Kidney tubule cell (primary cell): ENCODE data around the gene UGT2B10.
A peak's percentile ranks its signal among the peaks of the same experiment; 100 is the strongest.
"Not testable (repeated sequence)": the region's sequence is repeated elsewhere in the genome, so short reads cannot be mapped to it uniquely, and the experiment has no call there.

Source experiments
- DNase-seq: peaks from one replicate; pipeline ENCODE4 v3.0.0-alpha.2; 2018; ENCODE audit warnings: low spot score

UGT2B10 gene

DNA sequence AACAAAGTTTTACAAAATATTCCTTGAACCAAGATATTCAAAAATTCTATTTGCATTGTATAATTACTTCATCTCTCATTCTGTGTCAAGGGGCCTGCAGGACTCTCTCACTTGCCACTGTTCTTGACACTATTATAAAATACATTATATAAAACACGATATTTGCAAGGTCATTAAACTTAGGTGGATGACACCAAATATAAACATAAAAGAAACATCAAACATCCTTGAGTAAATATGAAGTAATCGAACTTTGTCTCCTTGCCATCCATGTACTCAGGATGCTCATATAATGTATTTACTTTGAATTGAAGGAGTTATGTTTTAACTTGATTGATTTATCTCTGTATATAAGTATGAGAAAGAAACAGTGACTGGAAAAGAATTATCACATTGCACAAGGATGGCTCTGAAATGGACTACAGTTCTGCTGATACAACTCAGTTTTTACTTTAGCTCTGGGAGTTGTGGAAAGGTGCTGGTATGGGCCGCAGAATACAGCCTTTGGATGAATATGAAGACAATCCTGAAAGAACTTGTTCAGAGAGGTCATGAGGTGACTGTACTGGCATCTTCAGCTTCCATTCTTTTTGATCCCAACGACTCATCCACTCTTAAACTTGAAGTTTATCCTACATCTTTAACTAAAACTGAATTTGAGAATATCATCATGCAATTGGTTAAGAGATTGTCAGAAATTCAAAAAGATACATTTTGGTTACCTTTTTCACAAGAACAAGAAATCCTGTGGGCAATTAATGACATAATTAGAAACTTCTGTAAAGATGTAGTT, at the start of gene UGT2B10:
Gene UGT2B10, plus strand, starts transcription at position 378 of the 793 bp plus-strand sequence. Its CDS starts 26 bp downstream, at position 404.
- not testable (repeated sequence) for DNase-seq

DNA sequence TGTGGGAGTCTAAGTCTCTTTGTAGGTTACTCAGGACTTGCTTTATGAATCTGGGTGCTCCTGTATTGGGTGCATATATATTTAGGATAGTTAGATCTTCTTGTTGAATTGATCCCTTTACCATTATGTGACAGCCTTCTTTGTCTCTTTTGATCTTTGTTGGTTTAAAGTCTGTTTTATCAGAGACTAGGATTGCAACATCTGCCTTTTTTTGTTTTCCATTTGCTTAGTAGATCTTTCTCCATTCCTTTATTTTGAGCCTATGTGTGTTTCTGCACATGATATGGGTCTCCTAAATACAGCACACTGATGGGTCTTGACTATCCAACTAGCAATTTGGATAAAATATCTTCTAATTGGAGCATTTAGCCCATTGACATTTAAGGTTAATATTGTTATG, 44.0 kb upstream of the UGT2B10 start:
- DNase-seq, result not testable (repeated sequence)

DNA sequence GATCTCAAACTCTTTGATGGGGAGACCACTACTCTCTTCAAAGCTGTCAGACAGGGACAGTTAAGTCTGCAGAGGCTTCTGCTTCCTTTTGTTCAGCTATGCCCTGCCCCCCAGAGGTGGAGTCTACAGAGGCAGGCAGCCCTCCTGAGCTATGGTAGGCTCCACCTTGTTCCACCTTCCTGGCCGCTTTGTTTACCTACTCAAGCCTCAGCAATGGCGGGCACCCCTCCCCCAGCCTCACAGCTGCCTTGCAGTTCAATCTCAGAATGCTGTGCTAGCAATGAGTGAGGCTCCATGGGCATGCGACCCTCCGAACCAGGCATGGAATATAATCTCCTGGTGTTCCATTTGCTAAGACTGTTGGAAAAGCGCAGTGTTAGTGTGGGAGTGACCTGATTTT, 42.1 kb upstream of the UGT2B10 start:
- no peak for DNase-seq

DNA sequence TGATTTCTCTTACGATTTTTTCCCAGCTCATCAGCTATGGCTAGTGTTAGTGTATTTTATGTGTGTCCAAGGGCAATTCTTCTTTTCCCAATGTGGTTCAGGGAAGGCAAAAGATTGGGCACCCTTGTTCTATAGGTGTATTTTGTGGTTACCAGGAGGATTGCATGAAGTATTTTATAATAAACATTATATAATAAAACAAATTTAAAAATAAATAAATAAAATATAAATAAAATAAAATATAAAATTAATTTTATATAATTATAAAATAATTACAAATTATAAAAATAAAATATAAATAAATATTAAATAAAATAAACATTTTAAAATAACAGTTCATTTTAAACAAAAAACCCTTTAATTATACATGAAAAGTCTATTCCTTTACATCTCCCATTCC, 35.6 kb upstream of the UGT2B10 start:
- DNase-seq, result no peak

DNA sequence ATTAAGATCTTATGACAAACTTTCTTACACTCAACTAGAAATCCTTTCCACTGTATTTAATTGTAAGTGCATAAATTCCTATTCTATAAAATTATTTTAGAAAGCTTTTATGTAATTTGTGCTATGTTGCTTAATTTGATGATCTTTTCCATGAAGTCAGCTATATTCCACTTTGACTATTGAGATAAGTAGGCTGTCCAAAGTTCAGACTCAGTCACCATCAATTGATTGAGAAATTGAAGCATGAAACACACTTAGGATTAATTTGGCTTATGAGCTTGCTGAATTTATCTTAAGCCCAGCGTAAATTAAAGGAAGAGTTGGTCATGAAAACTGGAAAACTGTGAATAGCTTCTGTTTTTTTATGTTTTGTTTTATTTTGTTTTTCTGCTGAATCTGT, 18.7 kb upstream of the UGT2B10 start:
- DNase-seq, result no peak

DNA sequence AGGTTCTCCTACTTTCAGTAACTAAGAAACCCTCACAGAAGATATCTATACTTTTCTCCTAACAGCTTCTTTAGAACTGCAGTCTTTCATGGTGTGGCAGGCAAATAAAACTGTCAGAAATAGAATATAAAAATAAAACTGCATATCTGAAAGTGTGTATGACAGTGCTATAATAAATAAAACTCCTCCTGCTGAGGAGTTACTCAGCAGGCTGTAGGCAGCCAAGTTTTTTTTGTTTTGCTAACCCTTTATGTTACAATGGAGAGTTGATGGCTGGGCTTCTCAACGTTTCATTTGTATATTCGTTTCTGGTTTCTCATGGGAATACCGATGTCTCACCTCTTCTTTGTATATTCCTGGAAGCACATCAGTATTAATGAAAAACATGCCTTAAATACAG, 18.2 kb upstream of the UGT2B10 start:
- no peak for DNase-seq

DNA sequence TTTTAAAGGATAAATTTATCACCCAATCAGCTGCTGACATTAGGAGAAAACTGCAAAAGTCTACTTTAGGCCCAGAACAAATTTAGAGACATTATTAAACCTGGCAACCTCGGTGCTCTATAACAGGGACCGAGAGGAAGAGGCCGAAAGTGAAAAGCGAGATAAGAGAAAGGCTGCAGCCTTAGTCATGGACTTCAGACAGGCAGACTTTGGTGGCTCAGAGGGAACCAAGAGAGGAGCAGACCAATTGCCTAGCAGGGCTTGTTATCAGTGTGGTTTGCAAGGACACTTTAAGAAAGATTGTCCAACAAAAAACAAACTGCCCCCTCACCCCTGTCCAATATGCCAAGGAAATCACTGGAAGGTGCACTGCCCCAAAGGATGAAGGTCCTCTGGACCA, 12.8 kb upstream of the UGT2B10 start:
- DNase-seq, result no peak

DNA sequence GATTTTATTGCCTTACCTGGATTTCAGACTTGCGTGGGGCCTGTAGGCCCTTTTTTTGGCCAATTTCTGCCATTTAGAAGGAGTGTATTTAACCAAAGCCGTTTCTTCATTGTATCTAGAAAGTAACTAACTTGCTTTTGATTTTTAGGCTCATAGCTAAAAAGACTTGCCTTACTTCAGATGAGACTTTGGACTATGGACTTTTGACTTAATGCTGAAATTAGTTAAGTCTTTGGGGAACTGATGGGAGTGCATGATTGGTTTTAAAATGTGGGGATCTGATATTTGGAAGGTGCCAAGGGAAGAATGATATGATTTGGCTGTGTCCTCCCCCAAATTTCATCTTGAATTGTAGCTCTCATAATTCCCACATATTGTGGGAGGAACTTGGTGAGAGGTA, 7.7 kb upstream of the UGT2B10 start:
- no peak for DNase-seq

DNA sequence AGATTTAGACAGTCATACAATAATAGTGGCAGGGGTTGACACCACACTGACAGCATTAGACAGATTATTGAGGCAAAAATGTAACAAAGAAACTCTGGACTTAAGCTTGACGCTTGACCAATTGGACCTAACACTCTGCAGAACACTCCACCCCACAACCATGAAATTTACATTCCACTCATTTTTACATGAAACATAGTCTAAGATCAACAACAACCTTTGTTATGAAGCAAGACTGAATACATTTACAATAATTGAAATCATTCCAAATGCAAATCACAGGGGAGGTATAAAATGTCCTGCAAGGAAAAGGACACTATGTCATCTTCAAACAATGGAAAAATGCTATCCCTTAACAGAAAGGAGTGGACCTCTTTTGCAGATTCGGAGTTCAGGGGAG, 4.9 kb upstream of the UGT2B10 start:
- DNase-seq, result no peak

DNA sequence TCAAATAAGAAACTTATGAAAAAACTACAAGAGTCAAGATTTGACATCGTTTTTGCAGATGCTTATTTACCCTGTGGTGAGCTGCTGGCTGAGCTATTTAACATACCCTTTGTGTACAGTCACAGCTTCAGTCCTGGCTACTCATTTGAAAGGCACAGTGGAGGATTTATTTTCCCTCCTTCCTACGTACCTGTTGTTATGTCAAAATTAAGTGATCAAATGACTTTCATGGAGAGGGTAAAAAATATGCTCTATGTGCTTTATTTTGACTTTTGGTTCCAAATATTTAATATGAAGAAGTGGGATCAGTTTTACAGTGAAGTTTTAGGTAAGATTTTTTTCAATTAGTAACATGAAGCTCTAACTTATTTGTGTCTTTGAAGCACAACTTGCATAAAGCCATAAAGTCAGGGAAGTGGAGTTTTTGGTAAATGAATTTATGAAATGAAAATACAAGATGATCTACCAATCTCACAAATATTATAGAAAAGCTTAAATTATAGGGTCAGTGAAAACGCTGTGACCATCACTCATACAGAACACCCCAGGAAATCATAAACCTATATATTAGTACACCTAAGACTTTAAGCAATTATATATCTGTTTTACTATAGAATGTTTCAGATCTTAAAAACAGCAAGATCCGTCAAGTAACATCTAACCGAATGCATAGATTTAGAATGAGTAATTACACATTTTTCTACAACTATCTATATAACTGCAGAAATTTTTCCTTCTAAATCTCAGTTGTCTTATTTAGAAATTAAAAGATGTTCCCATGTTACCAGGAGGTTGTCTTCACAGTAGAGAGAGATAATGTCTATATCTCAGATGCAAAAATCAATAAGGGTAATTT, 844 bp downstream of the UGT2B10 start:
- DNase-seq, result not testable (repeated sequence)

DNA sequence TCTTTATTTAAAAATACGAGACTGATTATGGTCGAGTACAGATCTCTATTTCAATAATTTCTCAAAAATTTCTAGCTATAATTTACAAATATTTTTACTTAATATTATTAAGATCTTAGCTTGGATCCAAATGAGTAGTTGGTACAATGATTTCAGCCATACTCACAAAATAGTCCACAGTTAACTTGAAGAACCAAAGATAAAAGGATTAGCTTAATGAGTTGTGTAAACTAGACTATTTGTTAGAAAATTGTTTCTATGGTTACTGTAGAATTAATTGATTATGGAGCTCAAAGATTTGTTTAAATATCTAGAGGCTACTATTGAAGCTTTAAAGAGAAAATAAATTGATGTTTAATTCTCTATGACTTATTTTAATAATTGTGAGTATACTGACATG, 1.6 kb downstream of the UGT2B10 start:
- no peak for DNase-seq

DNA sequence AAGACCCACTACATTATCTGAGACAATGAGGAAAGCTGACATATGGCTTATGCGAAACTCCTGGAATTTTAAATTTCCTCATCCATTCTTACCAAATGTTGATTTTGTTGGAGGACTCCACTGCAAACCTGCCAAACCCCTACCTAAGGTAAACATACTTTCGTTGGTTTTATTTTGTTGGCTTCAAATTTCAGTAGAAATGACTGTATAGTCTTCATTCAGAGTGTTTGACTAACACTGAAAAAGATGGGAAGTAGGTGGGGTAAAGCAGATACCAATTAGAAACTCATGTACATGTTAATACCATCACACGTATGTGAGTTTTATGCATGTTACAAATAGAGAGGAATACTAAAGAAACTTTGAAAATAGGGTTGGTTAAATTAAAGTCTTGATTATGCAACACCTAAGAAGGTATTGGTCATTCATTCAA, 2.3 kb downstream of the UGT2B10 start:
- not testable (repeated sequence) for DNase-seq

DNA sequence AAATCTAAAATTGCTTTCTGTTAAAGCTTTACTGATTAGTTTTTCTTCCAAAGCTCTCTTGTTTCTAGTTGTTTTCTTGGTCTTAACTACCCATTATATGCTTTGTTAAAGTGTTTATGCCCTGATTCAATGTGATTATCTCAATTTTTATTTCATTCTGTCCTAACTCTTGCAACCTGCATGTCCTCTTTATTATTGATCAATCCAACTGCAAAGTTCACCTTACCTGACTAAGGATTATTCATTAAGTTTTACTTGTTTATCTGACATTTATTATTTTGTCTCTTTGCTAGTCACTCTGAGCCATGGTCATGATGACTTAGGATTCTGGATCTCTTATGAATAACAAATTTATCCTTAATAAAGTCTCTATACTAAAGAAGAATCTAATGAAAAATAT, 15.8 kb downstream of the UGT2B10 start:
- DNase-seq, result no peak

DNA sequence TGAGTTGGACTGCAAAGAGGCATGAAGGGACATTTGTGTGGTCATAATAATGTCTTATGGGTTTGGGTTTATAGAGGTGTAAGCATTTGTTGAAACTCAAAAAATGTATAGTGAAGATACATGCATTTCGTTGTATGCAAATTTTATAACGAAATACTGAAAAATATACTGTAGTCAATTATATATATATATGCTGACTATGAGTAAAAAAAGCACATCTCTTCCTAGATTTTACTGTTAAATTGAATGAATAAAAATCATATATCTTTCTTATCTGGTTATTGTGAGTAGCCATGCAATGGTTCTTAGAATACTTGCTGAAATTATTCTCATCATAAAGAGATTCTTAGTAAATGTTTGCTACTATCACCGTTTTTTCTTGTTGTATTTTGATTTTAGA, 34.5 kb downstream of the UGT2B10 start:
- no peak for DNase-seq

DNA sequence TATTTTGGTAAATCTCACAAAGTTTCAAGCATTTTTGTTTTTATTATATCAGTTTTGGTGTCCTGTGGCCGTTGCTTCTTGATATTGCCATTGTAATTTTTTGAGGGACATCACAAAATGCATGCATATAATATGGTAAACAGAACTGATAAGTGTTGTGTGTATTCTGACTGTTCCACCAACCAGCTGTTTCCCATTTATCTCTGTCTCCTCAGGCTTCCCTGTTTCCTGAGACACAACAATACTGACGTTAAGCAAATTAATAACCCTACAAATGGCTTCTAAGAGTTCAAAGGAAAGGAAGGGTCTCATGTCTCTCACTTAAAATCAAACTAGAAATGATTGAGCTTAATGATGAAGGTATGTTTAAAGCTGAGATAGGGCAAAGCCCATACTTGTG, 40.0 kb downstream of the UGT2B10 start:
- DNase-seq, result no peak

DNA sequence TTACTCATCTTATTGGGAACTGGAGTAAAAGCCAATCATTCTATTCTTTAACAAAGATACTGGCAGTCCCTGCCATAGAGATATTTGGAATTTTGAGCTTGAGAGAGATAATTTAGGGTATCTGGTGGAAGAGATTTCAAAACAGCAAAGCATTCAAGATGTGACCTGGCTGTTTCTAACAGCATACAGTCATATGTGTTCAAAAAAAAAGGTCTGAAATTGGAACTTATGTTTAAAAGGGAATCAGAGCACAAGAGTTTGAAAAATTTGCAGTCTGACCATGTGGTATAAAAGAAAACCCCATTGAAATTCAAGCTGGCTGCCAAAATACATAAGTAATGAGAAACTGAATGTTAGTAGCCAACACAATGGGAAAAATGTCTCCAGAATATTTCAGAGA, 42.2 kb downstream of the UGT2B10 start:
- no peak for DNase-seq

DNA sequence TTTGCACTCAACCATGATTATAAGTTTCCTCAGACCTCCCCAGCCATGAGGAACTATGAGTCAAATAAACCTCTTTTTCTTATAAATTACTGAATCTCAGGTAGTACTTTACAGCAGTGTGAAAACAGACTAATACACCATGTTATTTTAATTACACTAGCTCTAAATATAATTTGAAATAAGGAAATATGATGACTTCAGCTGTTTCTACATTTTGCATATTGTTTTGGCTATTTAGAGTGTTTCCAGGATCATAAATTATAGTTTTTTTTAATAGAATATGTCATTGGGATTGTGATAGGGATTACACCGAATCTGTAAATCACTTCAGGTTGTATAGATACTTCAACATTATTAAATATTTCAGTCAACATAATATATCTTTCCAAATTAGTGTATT, 43.9 kb downstream of the UGT2B10 start:
- no peak for DNase-seq

DNA sequence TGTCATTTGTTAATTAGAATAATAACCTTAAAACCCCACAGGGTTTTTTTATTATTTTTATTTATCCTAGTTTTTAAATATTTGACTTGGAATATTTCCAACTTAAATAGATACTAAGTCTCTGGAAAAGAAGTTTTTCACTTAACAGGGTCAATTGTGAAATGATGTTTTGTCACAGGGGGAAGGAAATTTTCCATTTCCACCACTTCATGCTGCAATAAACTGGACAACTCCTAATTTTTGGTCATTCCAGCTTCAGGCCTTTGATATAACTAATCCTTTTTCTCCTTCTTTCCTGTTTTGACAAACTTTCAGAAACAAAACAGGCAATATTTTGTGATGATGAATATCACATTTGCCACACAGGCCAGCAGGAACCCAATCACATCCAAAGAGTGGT, 45.3 kb downstream of the UGT2B10 start:
- DNase-seq, result no peak

DNA sequence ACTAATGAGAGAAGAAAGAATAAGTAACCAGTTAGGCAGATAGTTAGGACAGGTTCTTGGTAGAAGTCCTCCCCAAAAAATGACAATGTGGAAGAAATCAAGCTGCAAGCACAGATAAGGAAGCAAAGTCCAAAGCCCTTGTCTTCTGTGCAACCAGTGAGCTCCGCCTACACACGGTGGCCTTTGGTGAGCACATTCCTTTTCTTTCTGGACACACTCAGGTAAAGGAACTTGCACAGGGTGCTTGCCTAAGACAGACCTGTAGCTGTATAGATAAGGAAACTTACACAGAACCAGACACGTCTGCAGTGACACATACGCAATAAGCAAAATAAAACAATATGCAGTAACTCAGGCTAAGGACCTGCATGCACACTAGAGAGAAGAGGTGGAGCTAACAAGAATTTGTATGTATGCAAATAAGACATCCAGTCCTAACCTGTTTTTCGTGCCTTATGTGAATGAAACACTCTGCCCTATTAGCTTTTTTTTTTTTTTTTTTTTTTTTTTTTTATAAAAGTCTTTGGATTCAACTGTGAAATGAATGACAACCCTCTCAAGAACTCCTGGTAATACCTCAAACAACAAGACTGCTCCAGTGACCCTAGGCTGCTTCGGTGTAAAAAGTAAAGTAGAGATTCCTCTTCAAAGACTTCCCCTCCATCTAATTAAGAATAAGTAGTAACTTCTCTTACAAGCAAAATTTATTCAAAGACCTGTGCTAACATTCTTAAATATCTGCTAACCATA, 48.8 kb downstream of the UGT2B10 start:
- peak; percentile 10 for DNase-seq

DNA sequence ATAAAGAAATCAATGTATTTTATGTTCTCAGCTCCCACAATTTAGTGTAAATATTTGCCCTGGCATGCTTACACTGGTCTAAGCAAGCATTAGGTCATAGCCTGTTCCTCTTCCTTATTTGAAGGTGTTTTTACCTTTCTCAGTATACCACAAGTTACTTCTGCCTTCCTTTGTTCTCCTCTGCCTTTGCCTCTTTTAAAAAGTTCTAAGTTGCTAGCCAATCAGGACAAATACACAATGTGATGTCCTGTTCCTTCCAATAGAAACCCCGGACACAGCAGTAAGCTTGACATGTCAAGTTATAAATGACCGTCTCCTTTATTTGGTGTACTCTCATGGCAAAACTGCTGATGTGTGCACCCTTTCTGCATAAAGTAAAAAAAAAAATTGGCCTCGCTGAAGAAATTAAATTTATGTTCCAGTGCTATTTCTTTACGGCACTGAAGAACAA, 49.4 kb downstream of the UGT2B10 start:
- no peak for DNase-seq

DNA sequence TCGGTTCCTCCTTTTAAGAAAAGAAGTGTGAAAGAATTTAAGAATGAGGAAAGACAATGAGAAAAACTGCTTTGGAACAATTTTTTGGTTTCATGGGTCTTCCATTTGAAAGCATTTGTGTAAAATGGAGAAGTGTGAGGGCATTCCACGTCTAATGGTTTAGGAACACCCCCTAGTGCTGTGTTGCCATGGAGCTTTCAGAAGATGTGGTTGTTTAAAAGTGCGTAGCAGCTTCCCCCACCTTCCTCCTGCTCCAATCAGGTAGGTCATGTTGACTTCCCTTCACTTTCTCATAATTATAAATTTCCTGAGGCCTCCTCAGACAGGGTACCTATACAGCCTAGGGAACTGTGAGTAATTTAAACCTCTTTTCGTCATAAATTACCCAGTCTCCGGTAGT, 50.0 kb downstream of the UGT2B10 start:
- no peak for DNase-seq

DNA sequence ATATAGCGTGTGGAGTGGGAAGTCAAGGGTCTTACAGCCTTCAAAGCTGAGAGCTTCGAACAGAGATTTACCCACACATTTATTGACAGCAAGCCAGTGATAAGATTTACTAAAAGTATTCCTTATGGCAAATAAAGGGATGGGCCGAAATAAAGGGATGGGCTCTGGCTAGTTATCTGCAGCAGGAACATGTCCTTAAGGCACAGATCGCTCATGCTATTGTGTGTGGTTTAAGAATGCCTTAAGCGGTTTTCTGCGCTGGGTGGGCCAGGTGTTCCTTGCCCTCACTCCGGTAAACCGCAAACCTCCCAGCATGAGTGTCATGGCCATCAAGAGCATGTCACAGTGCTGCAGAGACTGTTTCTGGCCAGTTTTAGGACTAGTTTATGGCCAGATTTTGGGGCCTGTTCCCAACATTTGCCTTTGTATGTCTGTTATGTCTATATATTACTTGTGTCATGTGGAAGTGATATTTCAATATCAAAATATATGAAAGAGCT, 53.5 kb downstream of the UGT2B10 start:
- DNase-seq, result no peak
